SK-N-MC (cell line): ENCODE data around the gene AHI1.

Experiments
- DNase-seq: peaks from one replicate; pipeline ENCODE4 v3.0.0-alpha.2; 2011; ENCODE audit warnings: low read depth, low spot score
- H3K27ac ChIP-seq: fragments of 200-600 bp; sonication (generic); 2 replicates; pipeline ENCODE4 v1.5.1; 2016; ENCODE audit warnings: mixed run types
- H3K36me3 ChIP-seq: fragments of 200-600 bp; sonication (generic); 2 replicates; pipeline ENCODE4 v1.6.1; 2017; ENCODE audit warnings: antibody characterized with exemption, low read length, mixed read lengths; ENCODE audit not compliant: insufficient read depth
- H3K4me3 ChIP-seq: fragments of 200-600 bp; sonication (generic); 2 replicates; pipeline ENCODE4 v1.5.1; 2016
- H3K9ac ChIP-seq: fragments of 200-600 bp; sonication (generic); 2 replicates; pipeline ENCODE4 v1.8.0; 2017; ENCODE audit warnings: mixed run types, mixed read lengths; ENCODE audit not compliant: insufficient read length
- H3K9me3 ChIP-seq: fragments of 200-600 bp; sonication (generic); 2 replicates; pipeline ENCODE4 v1.6.1; 2017; ENCODE audit warnings: low read depth, mild to moderate bottlenecking, antibody characterized with exemption, low read length, moderate library complexity, mixed read lengths
- EZH2 ChIP-seq: fragments of 200-600 bp; sonication (generic); IDR thresholded peaks from one replicate; pipeline ENCODE4 v1.6.1; 2017; ENCODE audit warnings: antibody characterized with exemption
- FOXP2 ChIP-seq: optimal IDR thresholded peaks from 2 replicates; pipeline ENCODE3; 2011; ENCODE audit warnings: mild to moderate bottlenecking, moderate library complexity; ENCODE audit not compliant: insufficient read depth; ENCODE audit errors: extremely low read length, control extremely low read depth
- POLR2AphosphoS5 ChIP-seq: IDR thresholded peaks from 2 replicates; pipeline ENCODE4 v1.6.1; 2012; ENCODE audit warnings: mild to moderate bottlenecking, low read depth, low read length, borderline replicate concordance

AHI1 gene

DNA sequence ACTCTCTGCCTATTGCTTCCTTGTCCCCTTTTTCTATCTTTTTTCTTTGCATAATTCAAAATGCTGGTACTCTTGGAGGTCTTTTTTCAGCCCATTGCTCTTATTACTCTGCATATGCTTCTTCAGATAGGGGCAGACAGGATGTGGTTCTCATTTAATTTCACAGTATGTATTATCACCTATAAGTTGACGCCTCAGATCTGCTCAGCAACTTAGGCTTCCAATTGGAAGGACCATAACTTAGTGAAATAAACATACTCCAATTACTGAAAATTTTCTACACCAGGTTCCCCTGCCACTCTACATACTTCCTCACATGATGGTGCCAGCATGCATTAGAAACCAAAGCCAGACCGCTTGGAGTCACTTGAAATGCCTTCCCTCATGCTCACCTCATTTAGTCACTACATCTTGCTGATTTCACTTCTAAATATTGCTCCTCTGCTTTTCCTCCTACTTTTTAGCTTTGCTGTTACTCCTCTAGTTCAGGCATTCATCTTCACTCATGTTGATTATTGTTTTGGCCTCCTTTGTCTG lies 34.5 kb upstream of the AHI1 start:
- no peak for DNase-seq
- Histone ChIP-seq H3K36me3 (no peaks in the 10 kb centered on the region), H3K9ac (no peak overlapping the region), H3K9me3 (no peaks in the 10 kb centered on the region), H3K4me3 (no peak overlapping the region), H3K27ac (no peak overlapping the region)
- TF ChIP-seq POLR2AphosphoS5, result no peak

DNA sequence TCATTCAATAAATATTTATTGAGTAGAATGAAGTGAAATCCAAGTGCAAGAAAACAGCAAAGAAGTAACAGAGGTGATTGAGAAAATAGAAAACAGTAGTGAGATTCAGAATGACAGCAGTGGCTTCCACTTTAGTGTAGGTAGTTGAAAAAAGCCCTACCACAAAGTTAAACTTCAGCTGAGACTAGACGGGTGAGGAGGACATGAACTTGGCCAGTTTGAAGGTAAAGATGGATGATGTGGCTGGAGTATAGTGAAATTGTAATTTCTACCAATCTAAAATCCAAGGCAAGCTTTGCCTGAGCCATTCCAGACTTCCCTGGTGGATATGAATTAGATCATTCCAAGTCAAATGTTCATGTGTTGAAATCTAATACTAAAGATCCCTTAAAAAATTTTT lies 32.6 kb upstream of the AHI1 start:
- no peak overlapping the region for H3K27ac ChIP-seq
- no peaks in the 10 kb centered on the region for H3K9me3 ChIP-seq
- no peaks in the 10 kb centered on the region for H3K36me3 ChIP-seq
- H3K9ac ChIP-seq, result no peak overlapping the region
- TF ChIP-seq FOXP2 (no peak), EZH2 (no peak), POLR2AphosphoS5 (no peak)
- no peak overlapping the region for H3K4me3 ChIP-seq
- no peak for DNase-seq

DNA sequence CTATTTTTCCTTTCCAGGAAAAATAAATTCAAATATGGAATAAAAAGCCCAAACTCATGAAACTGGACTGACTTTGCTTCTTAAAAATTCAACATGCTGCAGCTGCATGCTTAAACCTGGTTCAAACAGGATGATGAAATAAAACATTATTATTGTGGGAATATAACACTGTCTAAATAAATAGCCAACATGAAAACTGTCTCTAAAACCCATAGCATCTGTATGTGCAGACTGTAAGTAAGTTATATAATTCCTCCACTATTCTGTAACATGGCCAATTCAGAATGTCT lies 30.4 kb upstream of the AHI1 start:
- Histone ChIP-seq H3K36me3 (no peaks in the 10 kb centered on the region), H3K9me3 (no peaks in the 10 kb centered on the region), H3K27ac (no peak overlapping the region), H3K4me3 (no peak overlapping the region), H3K9ac (no peak overlapping the region)
- DNase-seq, result no peak
- TF ChIP-seq FOXP2, result no peak
- TF ChIP-seq EZH2, result no peak
- no peak for TF ChIP-seq POLR2AphosphoS5

DNA sequence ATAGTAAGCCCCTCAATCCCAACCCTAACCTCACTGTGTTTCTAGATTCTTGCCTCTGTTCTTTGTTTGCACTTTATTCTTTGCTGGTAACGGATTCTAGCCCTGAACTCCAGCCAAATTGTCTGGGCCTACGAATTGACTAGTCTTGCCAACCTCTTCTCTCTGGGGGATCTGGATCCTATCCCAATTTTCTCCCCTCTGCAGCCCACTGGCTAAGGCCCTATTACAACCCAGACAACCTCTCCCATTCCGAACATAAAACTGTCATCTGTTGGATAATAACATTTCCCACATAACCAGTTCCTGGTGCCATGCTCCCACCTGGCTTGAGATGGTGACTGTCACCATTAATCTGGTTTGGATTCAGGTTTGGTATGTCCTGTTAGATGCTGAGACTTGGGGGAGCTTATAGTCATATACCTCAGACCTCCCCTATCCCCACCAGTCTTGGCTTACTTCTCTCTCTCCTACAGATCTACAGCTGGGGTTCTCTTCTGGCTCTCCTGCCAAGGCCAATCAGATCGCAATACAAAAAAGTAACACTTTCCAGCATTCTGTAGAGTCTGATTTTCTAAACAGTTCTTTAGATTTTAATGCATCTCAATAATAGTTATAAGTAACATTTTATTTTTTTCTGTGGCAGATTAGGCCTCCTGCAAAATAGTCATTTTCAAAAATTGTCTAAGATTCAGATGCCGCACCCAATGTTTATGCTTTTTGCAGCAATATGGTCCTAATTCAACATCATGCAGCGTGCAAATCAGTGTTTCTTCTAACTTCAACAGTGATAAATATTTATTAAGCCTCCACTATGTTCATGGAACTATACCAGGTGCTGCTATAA lies 29.8 kb upstream of the AHI1 start:
- H3K9me3 ChIP-seq, result no peaks in the 10 kb centered on the region
- no peak overlapping the region for H3K27ac ChIP-seq
- H3K4me3 ChIP-seq, result no peak overlapping the region
- no peak overlapping the region for H3K9ac ChIP-seq
- DNase-seq, result no peak
- no peaks in the 10 kb centered on the region for H3K36me3 ChIP-seq
- TF ChIP-seq FOXP2 (no peak), EZH2 (no peak), POLR2AphosphoS5 (no peak)

DNA sequence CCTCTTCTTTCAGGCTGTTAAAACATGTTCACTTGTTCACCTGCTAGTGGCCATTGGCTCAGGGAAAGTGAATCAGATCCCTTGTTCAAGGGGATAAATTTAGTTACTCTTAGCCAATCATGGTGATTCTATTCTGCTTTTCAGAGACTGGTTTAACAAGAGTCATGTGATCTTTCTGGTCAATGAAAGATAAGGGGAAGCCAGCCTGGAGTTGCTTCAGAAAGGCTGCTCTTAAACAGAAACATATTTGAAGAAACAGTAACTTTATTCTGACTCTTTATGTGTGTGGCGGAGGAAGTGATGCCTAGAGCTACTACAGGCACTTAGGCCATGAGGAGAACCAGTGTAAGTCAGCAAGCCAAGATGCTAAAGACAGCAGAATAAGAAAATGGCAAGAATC lies 28.1 kb upstream of the AHI1 start:
- no peak for DNase-seq
- no peak overlapping the region for H3K4me3 ChIP-seq
- no peak overlapping the region for H3K9ac ChIP-seq
- no peaks in the 10 kb centered on the region for H3K36me3 ChIP-seq
- no peaks in the 10 kb centered on the region for H3K9me3 ChIP-seq
- H3K27ac ChIP-seq, result no peak overlapping the region
- TF ChIP-seq FOXP2, result no peak
- no peak for TF ChIP-seq POLR2AphosphoS5
- TF ChIP-seq EZH2, result no peak

DNA sequence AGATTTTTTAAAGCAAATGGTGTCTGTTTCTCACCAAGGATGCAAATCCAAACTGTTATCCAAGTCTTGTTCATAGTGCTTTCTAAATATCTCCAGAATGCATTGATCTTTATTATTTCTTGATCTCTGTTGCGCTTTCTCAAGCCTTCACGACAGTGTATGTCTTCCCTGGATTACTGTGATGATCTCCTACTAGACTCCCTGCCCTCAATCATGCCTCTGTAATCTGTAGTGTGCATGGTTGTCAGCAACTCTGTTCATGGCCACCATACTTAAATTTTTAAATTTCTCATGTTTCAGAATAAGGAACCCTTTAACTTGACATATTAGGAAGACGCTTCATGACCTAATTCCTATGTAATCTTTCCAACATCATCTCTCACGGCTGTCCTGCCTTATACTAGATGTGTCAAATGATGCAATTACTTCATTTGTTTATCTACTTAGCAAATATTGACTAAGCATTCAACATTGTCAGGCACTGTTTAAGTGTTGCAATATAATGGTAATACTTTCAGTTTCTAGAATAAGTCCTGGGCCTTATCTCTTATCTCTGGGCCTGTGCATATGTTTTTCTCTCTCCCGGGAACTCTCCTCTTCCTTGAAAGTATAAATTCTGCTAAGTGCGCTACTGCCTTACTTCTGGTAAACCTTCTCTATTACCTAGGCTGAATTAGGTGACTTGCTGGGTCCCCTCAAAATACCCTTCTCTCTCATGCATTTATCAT lies 25.6 kb upstream of the AHI1 start:
- TF ChIP-seq FOXP2, result no peak
- no peak for TF ChIP-seq EZH2
- no peak for TF ChIP-seq POLR2AphosphoS5
- DNase-seq, result no peak
- Histone ChIP-seq H3K36me3 (no peaks in the 10 kb centered on the region), H3K9ac (no peak overlapping the region), H3K4me3 (no peak overlapping the region), H3K27ac (no peak overlapping the region), H3K9me3 (no peaks in the 10 kb centered on the region)

DNA sequence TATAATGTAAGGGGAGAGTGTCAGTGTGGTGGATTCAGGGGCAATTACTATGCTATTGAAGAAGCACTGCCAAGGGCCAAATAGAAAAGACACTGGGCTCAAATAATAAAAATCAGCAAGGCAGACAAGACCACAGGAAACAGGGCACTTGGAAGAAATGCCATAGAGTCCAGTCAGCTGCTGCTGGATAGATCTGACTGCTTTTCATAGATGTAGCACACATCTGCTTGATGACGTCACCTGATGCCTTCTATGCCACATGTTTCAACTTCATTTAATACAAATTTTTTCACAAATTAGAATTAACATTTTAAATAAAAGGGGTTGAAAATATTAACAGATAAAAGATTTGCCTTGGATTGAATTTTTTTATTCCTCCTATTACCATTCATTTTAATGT lies 23.9 kb upstream of the AHI1 start:
- Histone ChIP-seq H3K27ac (no peak overlapping the region), H3K36me3 (no peaks in the 10 kb centered on the region), H3K9me3 (0 out of 2 replicates have a peak, but pooled peaks cover 2% of the 10 kb centered on the region), H3K9ac (no peak overlapping the region), H3K4me3 (no peak overlapping the region)
- no peak for DNase-seq
- TF ChIP-seq EZH2 (no peak), POLR2AphosphoS5 (no peak), FOXP2 (no peak)

DNA sequence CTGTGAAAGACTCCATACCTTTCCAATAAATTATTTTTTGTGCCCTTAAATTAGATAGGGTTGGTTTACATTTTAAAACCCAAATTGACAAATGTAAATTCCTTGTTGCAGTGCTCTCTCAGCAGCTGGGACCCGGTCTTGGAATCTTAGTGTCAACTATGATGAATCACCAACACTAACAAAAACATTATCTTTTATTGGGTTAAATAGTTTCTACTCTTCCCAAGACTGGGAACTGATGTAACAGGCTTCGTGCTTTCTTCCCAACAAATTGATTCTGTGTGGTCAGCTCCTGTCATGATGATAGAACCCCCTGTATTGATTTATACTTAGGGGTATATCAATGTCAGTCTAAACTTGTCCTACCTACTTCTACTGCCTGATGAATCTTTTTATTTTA lies 23.2 kb upstream of the AHI1 start:
- DNase-seq, result no peak
- Histone ChIP-seq H3K4me3 (no peak overlapping the region), H3K9ac (no peak overlapping the region), H3K27ac (no peak overlapping the region), H3K36me3 (no peaks in the 10 kb centered on the region), H3K9me3 (0 out of 2 replicates have a peak, but pooled peaks cover 4% of the 10 kb centered on the region)
- TF ChIP-seq FOXP2, result no peak
- no peak for TF ChIP-seq EZH2
- TF ChIP-seq POLR2AphosphoS5, result no peak

DNA sequence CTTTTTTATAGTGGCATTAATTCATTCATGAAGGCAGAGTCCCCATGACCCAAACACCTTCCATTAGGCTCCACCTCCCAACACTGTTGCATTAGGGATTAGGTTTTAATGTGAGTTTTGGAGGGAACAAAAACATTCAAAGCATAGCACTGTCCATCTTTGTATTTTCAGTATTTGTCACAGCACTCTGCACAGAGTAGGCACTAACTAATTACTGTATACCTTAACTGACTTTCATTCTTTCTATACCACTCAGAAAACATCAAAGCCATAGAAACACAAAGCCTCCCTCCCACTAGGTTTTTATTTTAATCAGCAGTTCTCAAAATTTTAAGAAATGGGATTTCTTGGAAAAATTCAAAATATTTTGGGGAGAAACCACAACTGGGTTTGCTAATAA lies 21.8 kb upstream of the AHI1 start:
- H3K4me3 ChIP-seq, result no peak overlapping the region
- no peak for TF ChIP-seq FOXP2
- no peak for TF ChIP-seq EZH2
- 0 out of 2 replicates have a peak, but pooled peaks cover 4% of the 10 kb centered on the region for H3K9me3 ChIP-seq
- no peak overlapping the region for H3K27ac ChIP-seq
- H3K9ac ChIP-seq, result no peak overlapping the region
- no peaks in the 10 kb centered on the region for H3K36me3 ChIP-seq
- no peak for DNase-seq

DNA sequence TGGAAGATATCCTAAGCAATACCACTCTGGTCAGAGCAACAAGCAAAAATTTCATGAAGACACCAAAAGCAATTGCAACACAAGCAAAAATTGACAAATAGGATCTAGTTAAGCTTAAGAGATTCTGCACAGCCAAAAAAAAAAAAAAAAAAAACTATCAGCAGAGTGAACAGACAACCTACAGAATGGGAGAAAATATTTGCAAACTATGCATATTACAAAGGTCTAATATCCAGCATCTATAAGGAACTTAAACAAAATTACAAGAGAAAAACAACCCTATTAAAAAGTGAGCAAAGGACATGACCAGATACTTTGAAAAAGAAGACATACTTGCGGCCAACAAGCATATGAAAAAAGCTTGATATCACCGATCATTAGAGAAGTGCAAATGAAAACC lies 20.0 kb upstream of the AHI1 start:
- TF ChIP-seq EZH2 (no peak), POLR2AphosphoS5 (no peak), FOXP2 (no peak)
- Histone ChIP-seq H3K36me3 (no peaks in the 10 kb centered on the region), H3K9me3 (0 out of 2 replicates have a peak, but pooled peaks cover 4% of the 10 kb centered on the region), H3K27ac (no peak overlapping the region), H3K4me3 (no peak overlapping the region), H3K9ac (no peak overlapping the region)
- no peak for DNase-seq
